ENCODE measurements around the gene PLG.

DNA sequence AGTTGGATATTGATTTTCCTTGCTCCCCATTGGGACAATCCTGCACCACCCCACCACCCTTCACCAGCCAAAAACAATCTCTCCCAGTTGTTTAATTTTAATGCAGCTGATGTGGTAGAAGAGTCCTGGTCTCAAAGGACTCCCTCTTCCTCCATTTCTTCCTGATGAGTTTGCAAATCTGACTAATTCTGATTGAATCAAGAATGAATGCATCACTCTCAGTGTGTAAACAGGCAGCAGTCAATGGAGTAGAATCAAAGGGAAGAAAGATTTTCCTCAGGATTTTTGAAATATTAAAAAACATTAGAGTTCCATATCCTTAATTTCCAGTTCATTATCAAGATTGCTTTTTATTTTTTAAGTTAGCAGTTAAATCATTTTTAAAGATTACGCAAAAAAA, 54.0 kb downstream of the PLG start:
- TF ChIP-seq, protein P1, sequence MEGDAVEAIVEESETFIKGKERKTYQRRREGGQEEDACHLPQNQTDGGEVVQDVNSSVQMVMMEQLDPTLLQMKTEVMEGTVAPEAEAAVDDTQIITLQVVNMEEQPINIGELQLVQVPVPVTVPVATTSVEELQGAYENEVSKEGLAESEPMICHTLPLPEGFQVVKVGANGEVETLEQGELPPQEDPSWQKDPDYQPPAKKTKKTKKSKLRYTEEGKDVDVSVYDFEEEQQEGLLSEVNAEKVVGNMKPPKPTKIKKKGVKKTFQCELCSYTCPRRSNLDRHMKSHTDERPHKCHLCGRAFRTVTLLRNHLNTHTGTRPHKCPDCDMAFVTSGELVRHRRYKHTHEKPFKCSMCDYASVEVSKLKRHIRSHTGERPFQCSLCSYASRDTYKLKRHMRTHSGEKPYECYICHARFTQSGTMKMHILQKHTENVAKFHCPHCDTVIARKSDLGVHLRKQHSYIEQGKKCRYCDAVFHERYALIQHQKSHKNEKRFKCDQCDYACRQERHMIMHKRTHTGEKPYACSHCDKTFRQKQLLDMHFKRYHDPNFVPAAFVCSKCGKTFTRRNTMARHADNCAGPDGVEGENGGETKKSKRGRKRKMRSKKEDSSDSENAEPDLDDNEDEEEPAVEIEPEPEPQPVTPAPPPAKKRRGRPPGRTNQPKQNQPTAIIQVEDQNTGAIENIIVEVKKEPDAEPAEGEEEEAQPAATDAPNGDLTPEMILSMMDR (conservative IDR thresholded peaks at IDR 0.05; ENCODE audit: low read depth, low read length), result no peak
- no peak for TF ChIP-seq EZH2 (IDR thresholded peaks at IDR 0.05; ENCODE audit: borderline replicate concordance, low read depth, low read length, poor library complexity, severe bottlenecking)
